ENCODE data around the gene RBM33.

Gene RBM33

GRCh38 chr7:155729847-155730246, 85.4 kb downstream of the RBM33 start:
- DNase-seq = no peak

GRCh38 chr7:155731380-155731779, 86.9 kb downstream of the RBM33 start:
- no peak for DNase-seq

GRCh38 chr7:155731871-155732270, 87.4 kb downstream of the RBM33 start:
- no peak for DNase-seq

- DNase-seq = no peak
Observed at GRCh38 chr7:155732286-155732685, 87.8 kb downstream of the RBM33 start.

GRCh38 chr7:155733582-155734444, 89.4 kb downstream of the RBM33 start:
- DNase-seq = no peak

GRCh38 chr7:155734445-155734809, 90.0 kb downstream of the RBM33 start:
- no peak for DNase-seq

GRCh38 chr7:155735442-155736115, 91.1 kb downstream of the RBM33 start:
- DNase-seq = no peak

GRCh38 chr7:155737590-155737989, 93.1 kb downstream of the RBM33 start:
- no peak for DNase-seq

GRCh38 chr7:155738104-155738503, 93.6 kb downstream of the RBM33 start:
- no peak for DNase-seq

GRCh38 chr7:155738652-155739537, 94.4 kb downstream of the RBM33 start:
- DNase-seq = peak; percentile 82

GRCh38 chr7:155739538-155740143, 95.2 kb downstream of the RBM33 start:
- DNase-seq = no peak

GRCh38 chr7:155741082-155741481, 96.6 kb downstream of the RBM33 start:
- DNase-seq = no peak

- DNase-seq = no peak
Observed at GRCh38 chr7:155741805-155742204, 97.3 kb downstream of the RBM33 start.

- no peak for DNase-seq
Observed at GRCh38 chr7:155743177-155743576, 98.7 kb downstream of the RBM33 start.

- no peak for DNase-seq
Observed at GRCh38 chr7:155744971-155745683, 100.7 kb downstream of the RBM33 start.

GRCh38 chr7:155745737-155746136, 101.3 kb downstream of the RBM33 start:
- no peak for DNase-seq

- no peak for DNase-seq
Observed at GRCh38 chr7:155746188-155746587, 101.7 kb downstream of the RBM33 start.

- no peak for DNase-seq
Observed at GRCh38 chr7:155747209-155747608, 102.7 kb downstream of the RBM33 start.

GRCh38 chr7:155749578-155749977, 105.1 kb downstream of the RBM33 start:
- DNase-seq = no peak

- DNase-seq = no peak
Observed at GRCh38 chr7:155750255-155751125, 106.0 kb downstream of the RBM33 start.

- DNase-seq = no peak
Observed at GRCh38 chr7:155751409-155751808, 106.9 kb downstream of the RBM33 start.
